K562 (cell line): ENCODE results near the gene VWA3B. TPM values are rescaled to one million over a fixed set of nuclear protein-coding genes. Genes with fewer than 3 reads are reported as not detected.
A peak's percentile ranks its signal among the peaks of the same experiment; 100 is the strongest.

Experiments
- ATAC-seq: fragments of 200-7000 bp; cut with Tn5 transposase; 3 replicates; pipeline ENCODE4 v1.9.1; 2020; ENCODE audit warnings: moderate library complexity
- BruUV-seq: library from RNA; stranded (reverse); fragments of 400-500 nt; replicated peaks from 2 replicates; lab custom pipeline; 2021; lab: Mats Ljungman, UMichigan
- CTCF ChIA-PET: fragments of 300-600 bp; formaldehyde crosslinking; extraction: SDS; loops from one replicate; lab custom pipeline; 2021; ENCODE audit warnings: low intra/inter-chr PET ratio; lab: Yijun Ruan, JAX
- POLR2A ChIA-PET: fragments of 300-600, 350-650 bp; sonication (Branson Sonifier 250); formaldehyde crosslinking; extraction: SDS; loops from one replicate; lab custom pipeline; 2021; ENCODE audit warnings: antibody characterized with exemption, inconsistent platforms; lab: Yijun Ruan, JAX
- DNase-seq, 4 experiments: peaks; one replicate each; pipeline versions ENCODE4 v3.0.0 to v3.0.0-alpha.2; 2011 to 2018; ENCODE audit warnings: low spot score in 3 of 4, mixed read lengths in 3 of 4; ENCODE audit errors: extremely low read depth in 1 of 4
- FAIRE-seq: peaks from 2 replicates; lab custom pipeline; 2011; peaks lifted over from hg19 to GRCh38; lab: Jason Lieb, UNC
- H2AFZ ChIP-seq: 2 replicates; pipeline ENCODE4 v1.6.0; 2011; ENCODE audit warnings: low read depth, low read length, control low read depth, inconsistent platforms
- H3K27ac ChIP-seq: fragments of 200-600 bp; 3 replicates; pipeline ENCODE4 v1.8.0; 2011; ENCODE audit warnings: low read depth, mild to moderate bottlenecking, control low read depth, inconsistent platforms, low read length, moderate library complexity, mixed read lengths; ENCODE audit errors: extremely low read depth
- H3K27me3 ChIP-seq, 2 experiments: fragments of 300-600 bp in 1 of 2; 2 replicates in 1 of 2; 3 replicates in 1 of 2; pipeline versions ENCODE4 v1.6.0 to v1.8.0; 2011; ENCODE audit warnings: inconsistent platforms in 2 of 2, low read length in 2 of 2, mild to moderate bottlenecking in 1 of 2, mixed read lengths in 1 of 2, moderate library complexity in 1 of 2; ENCODE audit not compliant: control insufficient read depth in 2 of 2, insufficient read depth in 2 of 2
- H3K36me3 ChIP-seq: fragments of 300-600 bp; 3 replicates; pipeline ENCODE4 v1.8.0; 2011; ENCODE audit warnings: mild to moderate bottlenecking, low read length, inconsistent platforms; ENCODE audit not compliant: control insufficient read depth, insufficient read depth
- H3K4me1 ChIP-seq, 2 experiments: fragments of 200-600 bp in 1 of 2; replicated peaks in 1 of 2; 2 replicates in 1 of 2; 3 replicates in 1 of 2; pipeline versions ENCODE4 v1.5.1 to v1.8.0; 2011; ENCODE audit warnings: inconsistent platforms in 2 of 2, low read length in 2 of 2, mild to moderate bottlenecking in 1 of 2, mixed read lengths in 1 of 2, moderate library complexity in 1 of 2; ENCODE audit not compliant: control insufficient read depth in 2 of 2, insufficient read depth in 2 of 2
- H3K4me2 ChIP-seq: 2 replicates; pipeline ENCODE4 v1.6.1; 2011; ENCODE audit warnings: low read length, control low read depth, inconsistent platforms, mixed read lengths; ENCODE audit not compliant: insufficient read depth
- H3K4me3 ChIP-seq: fragments of 200-600 bp; sonication (generic), shearing (Covaris generic); 2 replicates; pipeline ENCODE4 v1.5.1; 2016; ENCODE audit warnings: control low read depth, inconsistent platforms
- H3K79me2 ChIP-seq: fragments of 200-600 bp; 3 replicates; pipeline ENCODE4 v1.8.0; 2011; ENCODE audit warnings: low read length, inconsistent platforms; ENCODE audit not compliant: control insufficient read depth, insufficient read depth
- H3K9ac ChIP-seq, 2 experiments: 2 replicates each; pipeline versions ENCODE4 v1.6.0 to v1.6.1; 2011; ENCODE audit warnings: low read depth in 2 of 2, low read length in 2 of 2, control low read depth in 1 of 2, inconsistent platforms in 1 of 2, mild to moderate bottlenecking in 1 of 2, mixed read lengths in 1 of 2; ENCODE audit not compliant: insufficient read depth in 1 of 2
- H3K9me1 ChIP-seq: one replicate; pipeline ENCODE4 v1.6.0; 2011; ENCODE audit warnings: inconsistent platforms, mild to moderate bottlenecking, low read length, moderate library complexity; ENCODE audit not compliant: control insufficient read depth, insufficient read depth
- H3K9me3 ChIP-seq: replicated peaks from 2 replicates; pipeline ENCODE4 v1.5.1; 2011; ENCODE audit warnings: low read depth, low read length, inconsistent platforms; ENCODE audit not compliant: control insufficient read depth, insufficient read depth
- H4K20me1 ChIP-seq: replicated peaks from 2 replicates; pipeline ENCODE4 v1.6.1; 2011; ENCODE audit warnings: low read length, inconsistent platforms, mixed read lengths; ENCODE audit not compliant: control insufficient read depth, insufficient read depth
- EHMT2 ChIP-seq: fragments of 450-650 bp; IDR thresholded peaks from 2 replicates; pipeline ENCODE4 v1.6.1; 2018; ENCODE audit warnings: antibody characterized with exemption
- MIER1 ChIP-seq: fragments of 450-650 bp; IDR thresholded peaks from 2 replicates; pipeline ENCODE4 v1.6.1; 2016; ENCODE audit warnings: antibody characterized with exemption, mild to moderate bottlenecking, low read depth
- RCOR1 ChIP-seq, 2 experiments: IDR thresholded peaks; 2 replicates each; pipeline ENCODE4 v1.6.1; 2012; ENCODE audit warnings: low read depth in 2 of 2, low read length in 2 of 2, borderline replicate concordance in 1 of 2, improper control_type of control experiment in 1 of 2
- WGBS: fragments of 100-300 bp; shearing (Covaris generic); methylation state at CpG from one replicate; pipeline ENCODE4 v1.1.6; 2016; ENCODE audit warnings: low coverage, mixed read lengths; ENCODE audit not compliant: insufficient coverage; ENCODE audit errors: missing lambda C conversion rate; 5-methylcytosine and 5-hydroxymethylcytosine counted together
- in situ Hi-C: fragments of 300-500 bp; cut with MboI; formaldehyde crosslinking; loops from 4 replicates; pipeline ENCODE4 v1.15.0; 2018; ENCODE audit warnings: inconsistent platforms, mixed read lengths
- intact Hi-C: fragments of 100-400 bp; cut with micrococcal nuclease; formaldehyde crosslinking; loops from 2 replicates; pipeline ENCODE4 v1.14.2; 2022
- polyA plus RNA-seq, 8 experiments: library from polyadenylated mRNA; depleted of rRNA in 4 of 8; stranded (reverse) in 5 of 8; unstranded in 3 of 8; fragments of >200 nt; fragmentation: Nextera tagmentation in 2 of 8; fragmentation: Illumina TruSeq in 1 of 8; extraction: Ambion mirVana in 2 of 8; extraction: Trizol in 1 of 8; gene quantifications; 2 replicates each; pipeline versions ENCODE4 v1.2.1 to v1.2.3, GENCODE V29; 2011 to 2014; ENCODE audit warnings: inconsistent platforms in 1 of 8, missing spikeins in 1 of 8
- total RNA-seq, 7 experiments: library from RNA; depleted of rRNA in 6 of 7; stranded (reverse); fragments of >200 nt in 6 of 7; fragmentation: Illumina TruSeq in 2 of 7; extraction: Trizol in 2 of 7; gene quantifications; 2 replicates each; pipeline versions ENCODE4 v1.2.1 to v1.2.3, GENCODE V29; 2011 to 2021; ENCODE audit warnings: low replicate concordance in 1 of 7
- TF ChIP-seq, protein P1 (sequence below): sonication (generic); formaldehyde crosslinking; IDR thresholded peaks from 2 replicates; pipeline ENCODE4 v1.8.1; 2023; ENCODE audit warnings: mild to moderate bottlenecking, missing genetic modification reagents
- TF ChIP-seq, protein P2 (sequence below): IDR thresholded peaks from 2 replicates; pipeline ENCODE4 v1.6.1; 2011; ENCODE audit warnings: borderline replicate concordance, low read depth, mild to moderate bottlenecking, moderate library complexity, low read length; ENCODE audit not compliant: insufficient read depth, poor library complexity, severe bottlenecking
- TF ChIP-seq, protein P3 (sequence below), 2 experiments: fragments of 450-650 bp; formaldehyde crosslinking in 1 of 2; IDR thresholded peaks; 2 replicates each; pipeline versions ENCODE4 v1.4.0 to v1.6.1; 2014 to 2020; ENCODE audit warnings: mild to moderate bottlenecking in 2 of 2, borderline replicate concordance in 1 of 2, low read depth in 1 of 2

Gene VWA3B
- total and polyA plus RNA-seq, 9 of the 15 experiments (the other 6 are each of a cell fraction or from before 2014, with no cell fraction given) = not detected

DNA sequence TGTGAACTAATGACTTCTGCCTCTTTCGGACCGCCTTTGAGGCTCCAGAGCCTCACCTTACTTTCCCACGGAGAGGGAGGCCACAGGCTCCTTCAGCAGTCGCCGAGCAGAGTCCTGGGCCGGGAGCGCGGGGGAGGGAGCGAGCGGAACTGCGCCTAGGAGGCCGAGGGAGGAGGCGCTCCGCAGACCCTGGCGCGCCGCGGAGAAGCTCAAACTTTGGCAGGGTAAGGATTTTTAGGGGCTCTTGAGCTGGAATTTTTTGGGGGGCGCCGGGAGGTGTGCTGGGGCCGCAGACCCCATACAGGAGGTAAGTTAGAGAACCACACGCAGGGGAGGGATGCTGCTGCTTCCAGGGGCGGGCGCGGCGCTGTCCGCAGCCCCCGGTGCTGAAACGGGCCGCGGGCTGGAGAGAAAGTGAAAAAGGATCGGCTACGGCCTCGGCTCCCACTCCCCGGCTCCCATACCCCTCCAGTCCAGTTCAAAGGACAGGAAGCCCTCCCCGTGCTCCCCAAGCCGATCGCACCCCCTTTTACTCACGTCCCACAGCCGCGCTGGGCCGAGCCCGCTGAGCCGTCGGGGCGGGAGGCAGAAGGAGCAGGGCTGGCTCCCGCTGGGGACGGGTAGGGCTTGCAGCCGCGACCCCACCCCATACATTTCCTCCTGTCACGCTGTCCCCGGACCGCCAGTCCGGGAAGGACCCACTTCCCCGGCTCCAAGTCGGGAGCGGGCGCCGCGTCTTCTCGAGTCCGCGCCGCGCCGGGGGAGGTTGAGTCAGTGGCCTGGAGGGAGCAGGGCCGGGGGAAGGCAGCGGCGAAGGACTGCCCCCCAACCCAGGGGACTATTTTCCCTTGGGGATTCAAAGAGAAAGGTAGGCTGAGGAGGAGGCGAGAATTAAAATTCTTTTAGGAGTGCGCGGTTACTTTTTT, 259.6 kb downstream of the VWA3B start, which contains the start of gene CNGA3:
Gene CNGA3 (plus strand): TSS at position 146 of the 926 bp plus-strand sequence. CDS start 23,520 bp downstream, outside the sequence.
- no peaks in the 10 kb centered on the region for H3K79me2 ChIP-seq
- H3K4me1 ChIP-seq = peaks cover 0 to 5% of the 10 kb centered on the region in 2 experiments; a peak in 2 of 5 replicates
- H3K9me1 ChIP-seq = no peaks in the 10 kb centered on the region
- no peaks in the 10 kb centered on the region for H3K36me3 ChIP-seq
- no peak within 1 kb of the TSS for H3K9ac ChIP-seq
- no peaks in the 10 kb centered on the region for H4K20me1 ChIP-seq
- DNase-seq (peak; percentile 12 to 46 (median 30)), ATAC-seq (peak; percentile 70), FAIRE-seq (no peak)
- peaks cover 6 to 26% of the 10 kb centered on the region in 2 experiments; a peak in 3 of 5 replicates for H3K27me3 ChIP-seq
- H3K4me2 ChIP-seq = no peak within 1 kb of the TSS
- in situ Hi-C loops = no loop called here
- no peaks in the 10 kb centered on the region for H3K9me3 ChIP-seq
- ChIA-PET CTCF (no interaction called here), POLR2A (no interaction called here)
- no peak within 1 kb of the TSS for H2AFZ ChIP-seq
- H3K27ac ChIP-seq = no peak within 1 kb of the TSS
- no peak within 1 kb of the TSS for H3K4me3 ChIP-seq
- intact Hi-C loops = no loop called here
- no TSS peak for BruUV-seq
- 40% methylated on average over 42 of the region's 72 CpGs for WGBS
- TF ChIP-seq MIER1 (peak; percentile 87), EHMT2 (peak; percentile 85), RCOR1 (IDR thresholded peaks at IDR 0.05; ENCODE audit: borderline replicate concordance in 1 of 2, low read depth in 2 of 2, low read length in 2 of 2) (0 out of 4 replicates have a peak, but pooled peaks of 1 of the 2 experiments have one; percentile 18)
- TF ChIP-seq, protein P1, sequence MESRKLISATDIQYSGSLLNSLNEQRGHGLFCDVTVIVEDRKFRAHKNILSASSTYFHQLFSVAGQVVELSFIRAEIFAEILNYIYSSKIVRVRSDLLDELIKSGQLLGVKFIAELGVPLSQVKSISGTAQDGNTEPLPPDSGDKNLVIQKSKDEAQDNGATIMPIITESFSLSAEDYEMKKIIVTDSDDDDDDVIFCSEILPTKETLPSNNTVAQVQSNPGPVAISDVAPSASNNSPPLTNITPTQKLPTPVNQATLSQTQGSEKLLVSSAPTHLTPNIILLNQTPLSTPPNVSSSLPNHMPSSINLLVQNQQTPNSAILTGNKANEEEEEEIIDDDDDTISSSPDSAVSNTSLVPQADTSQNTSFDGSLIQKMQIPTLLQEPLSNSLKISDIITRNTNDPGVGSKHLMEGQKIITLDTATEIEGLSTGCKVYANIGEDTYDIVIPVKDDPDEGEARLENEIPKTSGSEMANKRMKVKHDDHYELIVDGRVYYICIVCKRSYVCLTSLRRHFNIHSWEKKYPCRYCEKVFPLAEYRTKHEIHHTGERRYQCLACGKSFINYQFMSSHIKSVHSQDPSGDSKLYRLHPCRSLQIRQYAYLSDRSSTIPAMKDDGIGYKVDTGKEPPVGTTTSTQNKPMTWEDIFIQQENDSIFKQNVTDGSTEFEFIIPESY (CRISPR knock-in tag) = 0 out of 2 replicates have a peak, but pooled peaks have one; percentile 16
- TF ChIP-seq, protein P2, sequence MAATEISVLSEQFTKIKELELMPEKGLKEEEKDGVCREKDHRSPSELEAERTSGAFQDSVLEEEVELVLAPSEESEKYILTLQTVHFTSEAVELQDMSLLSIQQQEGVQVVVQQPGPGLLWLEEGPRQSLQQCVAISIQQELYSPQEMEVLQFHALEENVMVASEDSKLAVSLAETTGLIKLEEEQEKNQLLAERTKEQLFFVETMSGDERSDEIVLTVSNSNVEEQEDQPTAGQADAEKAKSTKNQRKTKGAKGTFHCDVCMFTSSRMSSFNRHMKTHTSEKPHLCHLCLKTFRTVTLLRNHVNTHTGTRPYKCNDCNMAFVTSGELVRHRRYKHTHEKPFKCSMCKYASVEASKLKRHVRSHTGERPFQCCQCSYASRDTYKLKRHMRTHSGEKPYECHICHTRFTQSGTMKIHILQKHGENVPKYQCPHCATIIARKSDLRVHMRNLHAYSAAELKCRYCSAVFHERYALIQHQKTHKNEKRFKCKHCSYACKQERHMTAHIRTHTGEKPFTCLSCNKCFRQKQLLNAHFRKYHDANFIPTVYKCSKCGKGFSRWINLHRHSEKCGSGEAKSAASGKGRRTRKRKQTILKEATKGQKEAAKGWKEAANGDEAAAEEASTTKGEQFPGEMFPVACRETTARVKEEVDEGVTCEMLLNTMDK = no peak
- TF ChIP-seq, protein P3, sequence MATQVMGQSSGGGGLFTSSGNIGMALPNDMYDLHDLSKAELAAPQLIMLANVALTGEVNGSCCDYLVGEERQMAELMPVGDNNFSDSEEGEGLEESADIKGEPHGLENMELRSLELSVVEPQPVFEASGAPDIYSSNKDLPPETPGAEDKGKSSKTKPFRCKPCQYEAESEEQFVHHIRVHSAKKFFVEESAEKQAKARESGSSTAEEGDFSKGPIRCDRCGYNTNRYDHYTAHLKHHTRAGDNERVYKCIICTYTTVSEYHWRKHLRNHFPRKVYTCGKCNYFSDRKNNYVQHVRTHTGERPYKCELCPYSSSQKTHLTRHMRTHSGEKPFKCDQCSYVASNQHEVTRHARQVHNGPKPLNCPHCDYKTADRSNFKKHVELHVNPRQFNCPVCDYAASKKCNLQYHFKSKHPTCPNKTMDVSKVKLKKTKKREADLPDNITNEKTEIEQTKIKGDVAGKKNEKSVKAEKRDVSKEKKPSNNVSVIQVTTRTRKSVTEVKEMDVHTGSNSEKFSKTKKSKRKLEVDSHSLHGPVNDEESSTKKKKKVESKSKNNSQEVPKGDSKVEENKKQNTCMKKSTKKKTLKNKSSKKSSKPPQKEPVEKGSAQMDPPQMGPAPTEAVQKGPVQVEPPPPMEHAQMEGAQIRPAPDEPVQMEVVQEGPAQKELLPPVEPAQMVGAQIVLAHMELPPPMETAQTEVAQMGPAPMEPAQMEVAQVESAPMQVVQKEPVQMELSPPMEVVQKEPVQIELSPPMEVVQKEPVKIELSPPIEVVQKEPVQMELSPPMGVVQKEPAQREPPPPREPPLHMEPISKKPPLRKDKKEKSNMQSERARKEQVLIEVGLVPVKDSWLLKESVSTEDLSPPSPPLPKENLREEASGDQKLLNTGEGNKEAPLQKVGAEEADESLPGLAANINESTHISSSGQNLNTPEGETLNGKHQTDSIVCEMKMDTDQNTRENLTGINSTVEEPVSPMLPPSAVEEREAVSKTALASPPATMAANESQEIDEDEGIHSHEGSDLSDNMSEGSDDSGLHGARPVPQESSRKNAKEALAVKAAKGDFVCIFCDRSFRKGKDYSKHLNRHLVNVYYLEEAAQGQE (IDR thresholded peaks at IDR 0.05; ENCODE audit: borderline replicate concordance) = peak; percentile 96
- TF ChIP-seq, protein P3 (CRISPR knock-in tag; IDR thresholded peaks at IDR 0.05; ENCODE audit: low read depth) = peak; percentile 41; the same call in 1 of the 2 replicates
